ENCODE measurements around the gene TMEM219.
"Not testable (repeated sequence)": the region's sequence is repeated elsewhere in the genome, so short reads cannot be mapped to it uniquely, and the experiment has no call there.

TMEM219 gene

GRCh38 chr16:29925105-29925756 lies 36.6 kb upstream of the TMEM219 start:
- no peaks in the 10 kb centered on the region for H3K9me3 ChIP-seq (ENCODE audit: control insufficient read depth in 5 of 5, low read length in 5 of 5)
- H3K9ac ChIP-seq (ENCODE audit: low read length in 5 of 5), result peak overlapping the region; percentile 73 to 94 (median 82)
- peak overlapping the region; percentile 37 for H3K27ac ChIP-seq (ENCODE audit: low read depth, low read length)
- peak overlapping the region; percentile 84 to 96 (median 90) for H3K4me3 ChIP-seq (ENCODE audit: low read depth in 1 of 5, low read length in 5 of 5)
- H3K4me1 ChIP-seq (ENCODE audit: control insufficient read depth in 5 of 5, insufficient read depth in 5 of 5, low read length in 5 of 5), result peaks cover 11 to 22% (median 19%) of the 10 kb centered on the region in 5 donors
- peaks cover 7 to 27% (median 17%) of the 10 kb centered on the region in 5 donors for H3K36me3 ChIP-seq (ENCODE audit: control insufficient read depth in 5 of 5, insufficient read depth in 5 of 5, low read length in 5 of 5)
- no peaks in the 10 kb centered on the region for H3K27me3 ChIP-seq (ENCODE audit: control insufficient read depth in 5 of 5, insufficient read depth in 4 of 5, low read length in 5 of 5)

GRCh38 chr16:29925781-29926710 lies 35.8 kb upstream of the TMEM219 start, which contains the start of gene KCTD13:
TSS of gene KCTD13 (minus strand) at chr16:29926226. CDS start at chr16:29926033, 193 bp downstream.
- no peaks in the 10 kb centered on the region for H3K9me3 ChIP-seq (ENCODE audit: control insufficient read depth in 5 of 5, low read length in 5 of 5)
- peak within 1 kb of the TSS; percentile 81 for H3K27ac ChIP-seq (ENCODE audit: low read depth, low read length)
- peaks cover under 1 to 19% (median 9%) of the 10 kb centered on the region in 5 donors for H3K36me3 ChIP-seq (ENCODE audit: control insufficient read depth in 5 of 5, insufficient read depth in 5 of 5, low read length in 5 of 5)
- peak within 1 kb of the TSS; percentile 77 to 94 (median 82) for H3K9ac ChIP-seq (ENCODE audit: low read length in 5 of 5)
- peaks cover 11 to 22% (median 19%) of the 10 kb centered on the region in 5 donors for H3K4me1 ChIP-seq (ENCODE audit: control insufficient read depth in 5 of 5, insufficient read depth in 5 of 5, low read length in 5 of 5)
- no peaks in the 10 kb centered on the region for H3K27me3 ChIP-seq (ENCODE audit: control insufficient read depth in 5 of 5, insufficient read depth in 4 of 5, low read length in 5 of 5)
- peak within 1 kb of the TSS; percentile 84 to 96 (median 90) for H3K4me3 ChIP-seq (ENCODE audit: low read depth in 1 of 5, low read length in 5 of 5)

- Histone ChIP-seq H3K36me3 (ENCODE audit: control insufficient read depth in 5 of 5, insufficient read depth in 5 of 5, low read length in 5 of 5) (peaks cover 0 to 13% (median 6%) of the 10 kb centered on the region in 5 donors), H3K9me3 (ENCODE audit: control insufficient read depth in 5 of 5, low read length in 5 of 5) (no peaks in the 10 kb centered on the region), H3K27me3 (ENCODE audit: control insufficient read depth in 5 of 5, insufficient read depth in 4 of 5, low read length in 5 of 5) (no peaks in the 10 kb centered on the region), H3K27ac (ENCODE audit: low read depth, low read length) (peak overlapping the region; percentile 81), H3K9ac (ENCODE audit: low read length in 5 of 5) (peak overlapping the region; percentile 69 to 94 (median 81)), H3K4me1 (ENCODE audit: control insufficient read depth in 5 of 5, insufficient read depth in 5 of 5, low read length in 5 of 5) (peaks cover 11 to 22% (median 19%) of the 10 kb centered on the region in 5 donors), H3K4me3 (ENCODE audit: low read depth in 1 of 5, low read length in 5 of 5) (peak overlapping the region; percentile 84 to 96 (median 89))
These were observed 35.2 kb upstream of the TMEM219 start for GRCh38 chr16:29926711-29927052.

GRCh38 chr16:29927070-29927905 lies 34.6 kb upstream of the TMEM219 start:
- peak overlapping the region; percentile 69 to 94 (median 81) for H3K9ac ChIP-seq (ENCODE audit: low read length in 5 of 5)
- H3K36me3 ChIP-seq (ENCODE audit: control insufficient read depth in 5 of 5, insufficient read depth in 5 of 5, low read length in 5 of 5), result peaks cover 0 to 8% (median 6%) of the 10 kb centered on the region in 5 donors
- H3K9me3 ChIP-seq (ENCODE audit: control insufficient read depth in 5 of 5, low read length in 5 of 5), result no peaks in the 10 kb centered on the region
- no peaks in the 10 kb centered on the region for H3K27me3 ChIP-seq (ENCODE audit: control insufficient read depth in 5 of 5, insufficient read depth in 4 of 5, low read length in 5 of 5)
- H3K4me1 ChIP-seq (ENCODE audit: control insufficient read depth in 5 of 5, insufficient read depth in 5 of 5, low read length in 5 of 5), result peaks cover 11 to 22% (median 19%) of the 10 kb centered on the region in 5 donors
- H3K4me3 ChIP-seq (ENCODE audit: low read depth in 1 of 5, low read length in 5 of 5), result peak overlapping the region; percentile 84 to 96 (median 89)
- peak overlapping the region; percentile 81 for H3K27ac ChIP-seq (ENCODE audit: low read depth, low read length)

GRCh38 chr16:29931750-29932149 lies 30.1 kb upstream of the TMEM219 start:
- not testable (repeated sequence) for H3K27ac ChIP-seq (ENCODE audit: low read depth, low read length); H3K9me3 ChIP-seq (ENCODE audit: control insufficient read depth in 5 of 5, low read length in 5 of 5); H3K4me3 ChIP-seq (ENCODE audit: low read depth in 1 of 5, low read length in 5 of 5); H3K4me1 ChIP-seq (ENCODE audit: control insufficient read depth in 5 of 5, insufficient read depth in 5 of 5, low read length in 5 of 5); H3K9ac ChIP-seq (ENCODE audit: low read length in 5 of 5); H3K36me3 ChIP-seq (ENCODE audit: control insufficient read depth in 5 of 5, insufficient read depth in 5 of 5, low read length in 5 of 5); H3K27me3 ChIP-seq (ENCODE audit: control insufficient read depth in 5 of 5, insufficient read depth in 4 of 5, low read length in 5 of 5)

- Histone ChIP-seq H3K9me3 (ENCODE audit: control insufficient read depth in 5 of 5, low read length in 5 of 5) (no peaks in the 10 kb centered on the region), H3K27me3 (ENCODE audit: control insufficient read depth in 5 of 5, insufficient read depth in 4 of 5, low read length in 5 of 5) (peaks cover 0 to 8% (median 0%) of the 10 kb centered on the region in 5 donors), H3K27ac (ENCODE audit: low read depth, low read length) (no peak overlapping the region), H3K9ac (ENCODE audit: low read length in 5 of 5) (no peak overlapping the region), H3K4me1 (ENCODE audit: control insufficient read depth in 5 of 5, insufficient read depth in 5 of 5, low read length in 5 of 5) (no peaks in the 10 kb centered on the region), H3K4me3 (ENCODE audit: low read depth in 1 of 5, low read length in 5 of 5) (no peak overlapping the region), H3K36me3 (ENCODE audit: control insufficient read depth in 5 of 5, insufficient read depth in 5 of 5, low read length in 5 of 5) (no peaks in the 10 kb centered on the region)
These were observed 21.2 kb upstream of the TMEM219 start for GRCh38 chr16:29940656-29941055.

- peak overlapping the region; percentile 46 for H3K27ac ChIP-seq (ENCODE audit: low read depth, low read length)
- H3K4me3 ChIP-seq (ENCODE audit: low read depth in 1 of 5, low read length in 5 of 5), result no peak overlapping the region
- H3K4me1 ChIP-seq (ENCODE audit: control insufficient read depth in 5 of 5, insufficient read depth in 5 of 5, low read length in 5 of 5), result no peaks in the 10 kb centered on the region
- no peaks in the 10 kb centered on the region for H3K36me3 ChIP-seq (ENCODE audit: control insufficient read depth in 5 of 5, insufficient read depth in 5 of 5, low read length in 5 of 5)
- H3K9me3 ChIP-seq (ENCODE audit: control insufficient read depth in 5 of 5, low read length in 5 of 5), result no peaks in the 10 kb centered on the region
- H3K9ac ChIP-seq (ENCODE audit: low read length in 5 of 5), result no peak overlapping the region
- H3K27me3 ChIP-seq (ENCODE audit: control insufficient read depth in 5 of 5, insufficient read depth in 4 of 5, low read length in 5 of 5), result peaks cover 0 to 8% (median 0%) of the 10 kb centered on the region in 5 donors
These were observed 17.8 kb upstream of the TMEM219 start for GRCh38 chr16:29943846-29944799.

GRCh38 chr16:29947897-29948296 lies 14.0 kb upstream of the TMEM219 start:
- Histone ChIP-seq H3K9ac (ENCODE audit: low read length in 5 of 5) (no peak overlapping the region), H3K4me3 (ENCODE audit: low read depth in 1 of 5, low read length in 5 of 5) (no peak overlapping the region), H3K27ac (ENCODE audit: low read depth, low read length) (no peak overlapping the region), H3K27me3 (ENCODE audit: control insufficient read depth in 5 of 5, insufficient read depth in 4 of 5, low read length in 5 of 5) (peaks cover 0 to 2% (median 0%) of the 10 kb centered on the region in 5 donors), H3K4me1 (ENCODE audit: control insufficient read depth in 5 of 5, insufficient read depth in 5 of 5, low read length in 5 of 5) (no peaks in the 10 kb centered on the region), H3K36me3 (ENCODE audit: control insufficient read depth in 5 of 5, insufficient read depth in 5 of 5, low read length in 5 of 5) (no peaks in the 10 kb centered on the region), H3K9me3 (ENCODE audit: control insufficient read depth in 5 of 5, low read length in 5 of 5) (no peaks in the 10 kb centered on the region)

Data from subcutaneous abdominal adipose tissue (tissue), 5 donors.